GM21723 (cell line): ENCODE measurements around the gene NBEA.
A peak's percentile ranks its signal among the peaks of the same experiment; 100 is the strongest.

ENCODE experiments used
- ATAC-seq: cut with Tn5 transposase; IDR thresholded peaks from one replicate; pipeline ENCODE4 v1.9.1; 2021; ENCODE audit warnings: mild to moderate bottlenecking, moderate library complexity; ENCODE audit not compliant: unreplicated experiment

The NBEA gene

GRCh38 chr13:35162420-35162819 is 220.3 kb downstream of the NBEA start:
- ATAC-seq: no peak

- ATAC-seq: peak; percentile 67
Observed at GRCh38 chr13:35163674-35164073, 221.6 kb downstream of the NBEA start.

- peak; percentile 77 for ATAC-seq
Observed at GRCh38 chr13:35164324-35164932, 222.4 kb downstream of the NBEA start.

- no peak for ATAC-seq
Observed at GRCh38 chr13:35165205-35165604, 223.1 kb downstream of the NBEA start.

GRCh38 chr13:35179494-35179893 is 237.4 kb downstream of the NBEA start:
- no peak for ATAC-seq

- ATAC-seq: no peak
Observed at GRCh38 chr13:35179920-35180663, 238.0 kb downstream of the NBEA start.

GRCh38 chr13:35190241-35190640 is 248.2 kb downstream of the NBEA start:
- no peak for ATAC-seq

- no peak for ATAC-seq
Observed at GRCh38 chr13:35191883-35192282, 249.8 kb downstream of the NBEA start.

- ATAC-seq: no peak
Observed at GRCh38 chr13:35198613-35199200, 256.6 kb downstream of the NBEA start.

GRCh38 chr13:35208587-35208986 is 266.5 kb downstream of the NBEA start:
- ATAC-seq: no peak

GRCh38 chr13:35210261-35210660 is 268.2 kb downstream of the NBEA start:
- no peak for ATAC-seq

- ATAC-seq: no peak
Observed at GRCh38 chr13:35211949-35212348, 269.9 kb downstream of the NBEA start.

GRCh38 chr13:35213911-35214310 is 271.8 kb downstream of the NBEA start:
- no peak for ATAC-seq

- ATAC-seq: no peak
Observed at GRCh38 chr13:35216131-35216530, 274.1 kb downstream of the NBEA start.

GRCh38 chr13:35219021-35219420 is 277.0 kb downstream of the NBEA start:
- no peak for ATAC-seq

- no peak for ATAC-seq
Observed at GRCh38 chr13:35225159-35225558, 283.1 kb downstream of the NBEA start.

- ATAC-seq: no peak
Observed at GRCh38 chr13:35225582-35225981, 283.5 kb downstream of the NBEA start.

GRCh38 chr13:35228536-35228935 is 286.5 kb downstream of the NBEA start:
- no peak for ATAC-seq

- ATAC-seq: no peak
Observed at GRCh38 chr13:35231426-35231825, 289.4 kb downstream of the NBEA start.

GRCh38 chr13:35238274-35238673 is 296.2 kb downstream of the NBEA start:
- ATAC-seq: no peak

GRCh38 chr13:35252536-35253205 is 310.6 kb downstream of the NBEA start:
- ATAC-seq: peak; percentile 97

GRCh38 chr13:35255241-35255640 is 313.2 kb downstream of the NBEA start:
- ATAC-seq: no peak
